Nephron progenitor cell (in vitro differentiated cells): Measurements from ENCODE around the gene NSL1.

Experiments
- DNase-seq: peaks from one replicate; pipeline ENCODE4 v3.0.0; 2021
- H3K27ac Mint-ChIP-seq: 2 replicates; pipeline ENCODE4 v1.8.0; 2021; ENCODE audit warnings: mild to moderate bottlenecking, moderate library complexity, mixed read lengths
- H3K27me3 Mint-ChIP-seq: 2 replicates; pipeline ENCODE4 v1.8.0; 2021; ENCODE audit warnings: mild to moderate bottlenecking, low read depth, mixed read lengths; ENCODE audit not compliant: poor library complexity
- H3K36me3 Mint-ChIP-seq: 2 replicates; pipeline ENCODE4 v1.8.0; 2021; ENCODE audit warnings: low read depth, mixed read lengths
- H3K4me1 Mint-ChIP-seq: 2 replicates; pipeline ENCODE4 v1.8.0; 2021; ENCODE audit warnings: mixed read lengths
- H3K4me3 Mint-ChIP-seq: 2 replicates; pipeline ENCODE4 v1.8.0; 2021; ENCODE audit warnings: mild to moderate bottlenecking, moderate library complexity, mixed read lengths
- H3K9me3 Mint-ChIP-seq: 2 replicates; pipeline ENCODE4 v1.8.0; 2021; ENCODE audit warnings: mild to moderate bottlenecking, moderate library complexity, mixed read lengths
- CTCF ChIP-seq: fragments of 200-600 bp; sonication (generic); IDR thresholded peaks from 2 replicates; pipeline ENCODE4 v1.5.0; 2021; ENCODE audit warnings: antibody characterized with exemption

The NSL1 gene

GRCh38 chr1:212722270-212722957, 69.2 kb downstream of the NSL1 start:
- Mint-ChIP-seq H3K4me1 (no peaks in the 10 kb centered on the region), H3K27me3 (peaks cover 8% of the 10 kb centered on the region), H3K4me3 (no peak overlapping the region), H3K9me3 (peaks cover 36% of the 10 kb centered on the region), H3K27ac (no peak overlapping the region), H3K36me3 (peaks cover 41% of the 10 kb centered on the region)
- no peak for TF ChIP-seq CTCF
- no peak for DNase-seq

GRCh38 chr1:212721388-212722247, 70.0 kb downstream of the NSL1 start:
- Mint-ChIP-seq H3K27ac (no peak overlapping the region), H3K9me3 (peaks cover 32% of the 10 kb centered on the region), H3K4me1 (no peaks in the 10 kb centered on the region), H3K4me3 (no peak overlapping the region), H3K27me3 (peaks cover 9% of the 10 kb centered on the region), H3K36me3 (peaks cover 33% of the 10 kb centered on the region)
- DNase-seq: no peak
- no peak for TF ChIP-seq CTCF

- DNase-seq: no peak
- Mint-ChIP-seq H3K27me3 (peaks cover 23% of the 10 kb centered on the region), H3K27ac (no peak overlapping the region), H3K9me3 (peaks cover 18% of the 10 kb centered on the region), H3K36me3 (peaks cover 16% of the 10 kb centered on the region), H3K4me1 (no peaks in the 10 kb centered on the region), H3K4me3 (no peak overlapping the region)
- TF ChIP-seq CTCF: no peak
Measured at GRCh38 chr1:212719633-212720032, 71.9 kb downstream of the NSL1 start.

- no peak for DNase-seq
- Mint-ChIP-seq H3K4me3 (no peak overlapping the region), H3K9me3 (peaks cover 15% of the 10 kb centered on the region), H3K36me3 (peaks cover 10% of the 10 kb centered on the region), H3K27ac (no peak overlapping the region), H3K27me3 (peaks cover 28% of the 10 kb centered on the region), H3K4me1 (no peaks in the 10 kb centered on the region)
- no peak for TF ChIP-seq CTCF
Measured at GRCh38 chr1:212718499-212718898, 73.1 kb downstream of the NSL1 start.

- TF ChIP-seq CTCF: no peak
- Mint-ChIP-seq H3K4me3 (no peak overlapping the region), H3K9me3 (peaks cover 8% of the 10 kb centered on the region), H3K36me3 (no peaks in the 10 kb centered on the region), H3K27me3 (peaks cover 25% of the 10 kb centered on the region), H3K27ac (no peak overlapping the region), H3K4me1 (no peaks in the 10 kb centered on the region)
- no peak for DNase-seq
Measured at GRCh38 chr1:212716161-212716560, 75.4 kb downstream of the NSL1 start.
